ENCODE data around the gene SLC7A4.
"Not testable (repeated sequence)": the region's sequence is repeated elsewhere in the genome, so short reads cannot be mapped to it uniquely, and the experiment has no call there.

SLC7A4 gene

DNA sequence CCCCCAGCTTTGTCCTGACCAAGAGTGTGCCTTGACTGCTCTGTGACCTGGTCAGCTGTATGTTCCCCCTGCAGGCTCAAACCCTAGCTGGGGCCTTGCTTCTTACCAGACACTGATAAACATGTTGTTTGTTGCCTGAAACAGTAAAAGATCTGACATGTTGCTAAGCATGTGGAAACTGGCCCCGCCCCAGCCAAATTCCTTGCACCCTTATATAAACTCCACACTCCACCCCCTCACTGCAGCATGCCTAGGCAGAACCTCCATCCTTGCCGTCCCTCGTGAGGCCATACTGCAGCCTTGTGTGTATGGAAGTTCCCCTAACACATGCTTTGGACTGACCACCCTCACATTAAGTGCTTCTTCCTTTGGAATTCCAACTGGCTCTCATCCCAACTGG is 40.7 kb upstream of the SLC7A4 start:
- H3K27me3 ChIP-seq (ENCODE audit: insufficient read depth, low read length, poor library complexity): peaks cover 3% of the 10 kb centered on the region
- DNase-seq (no peak), ATAC-seq (ENCODE audit: insufficient read depth, low read depth) (no peak)
- no peak overlapping the region for H3K27ac ChIP-seq (ENCODE audit: low read length)
- TF ChIP-seq, protein P1, sequence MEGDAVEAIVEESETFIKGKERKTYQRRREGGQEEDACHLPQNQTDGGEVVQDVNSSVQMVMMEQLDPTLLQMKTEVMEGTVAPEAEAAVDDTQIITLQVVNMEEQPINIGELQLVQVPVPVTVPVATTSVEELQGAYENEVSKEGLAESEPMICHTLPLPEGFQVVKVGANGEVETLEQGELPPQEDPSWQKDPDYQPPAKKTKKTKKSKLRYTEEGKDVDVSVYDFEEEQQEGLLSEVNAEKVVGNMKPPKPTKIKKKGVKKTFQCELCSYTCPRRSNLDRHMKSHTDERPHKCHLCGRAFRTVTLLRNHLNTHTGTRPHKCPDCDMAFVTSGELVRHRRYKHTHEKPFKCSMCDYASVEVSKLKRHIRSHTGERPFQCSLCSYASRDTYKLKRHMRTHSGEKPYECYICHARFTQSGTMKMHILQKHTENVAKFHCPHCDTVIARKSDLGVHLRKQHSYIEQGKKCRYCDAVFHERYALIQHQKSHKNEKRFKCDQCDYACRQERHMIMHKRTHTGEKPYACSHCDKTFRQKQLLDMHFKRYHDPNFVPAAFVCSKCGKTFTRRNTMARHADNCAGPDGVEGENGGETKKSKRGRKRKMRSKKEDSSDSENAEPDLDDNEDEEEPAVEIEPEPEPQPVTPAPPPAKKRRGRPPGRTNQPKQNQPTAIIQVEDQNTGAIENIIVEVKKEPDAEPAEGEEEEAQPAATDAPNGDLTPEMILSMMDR (IDR thresholded peaks at IDR 0.05; ENCODE audit: borderline replicate concordance, extremely low read depth, low read length, poor library complexity, severe bottlenecking): no peak
- TF ChIP-seq EZH2 (IDR thresholded peaks at IDR 0.05; ENCODE audit: borderline replicate concordance, low read depth, low read length, severe bottlenecking): no peak
- no peaks in the 10 kb centered on the region for H3K79me2 ChIP-seq (ENCODE audit: insufficient read depth, low read length)
- no peak overlapping the region for H3K4me2 ChIP-seq (ENCODE audit: insufficient read depth, low read length)
- H3K9me3 ChIP-seq (ENCODE audit: insufficient read depth, low read length, severe bottlenecking): no peaks in the 10 kb centered on the region
- no peak overlapping the region for H2AFZ ChIP-seq (ENCODE audit: low read depth, low read length)
- no peak overlapping the region for H3K9ac ChIP-seq (ENCODE audit: low read depth, low read length)
- no peaks in the 10 kb centered on the region for H3K4me1 ChIP-seq (ENCODE audit: insufficient read depth, low read length)
- no peaks in the 10 kb centered on the region for H4K20me1 ChIP-seq (ENCODE audit: insufficient read depth, low read length)
- no peaks in the 10 kb centered on the region for H3K36me3 ChIP-seq (ENCODE audit: insufficient read depth, low read length)
- no peak overlapping the region for H3K4me3 ChIP-seq (ENCODE audit: low read depth in 1 of 2, low read length in 2 of 2)

DNA sequence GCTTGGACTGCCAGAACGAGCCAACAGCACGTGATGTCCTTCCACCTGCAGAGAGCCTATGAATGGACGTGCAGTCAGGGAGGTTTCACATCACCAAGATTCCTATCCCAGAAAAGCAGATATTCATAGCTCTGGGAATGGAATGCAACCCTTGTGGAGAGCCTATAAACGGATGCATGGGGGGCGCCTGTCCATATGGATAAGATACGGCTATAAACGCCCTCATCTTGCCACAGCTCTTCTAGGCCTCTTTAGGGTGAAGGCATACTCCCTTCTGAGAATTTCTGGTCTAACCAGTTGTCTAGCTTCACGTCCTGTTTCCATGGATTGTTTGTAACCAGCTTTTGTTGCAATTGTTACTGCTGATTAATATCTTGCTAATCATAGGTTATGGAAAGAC is 39.4 kb upstream of the SLC7A4 start:
- H3K36me3 ChIP-seq (ENCODE audit: insufficient read depth, low read length); DNase-seq; H4K20me1 ChIP-seq (ENCODE audit: insufficient read depth, low read length); ATAC-seq (ENCODE audit: insufficient read depth, low read depth); H3K9ac ChIP-seq (ENCODE audit: low read depth, low read length); H2AFZ ChIP-seq (ENCODE audit: low read depth, low read length); H3K4me3 ChIP-seq (ENCODE audit: low read depth in 1 of 2, low read length in 2 of 2); H3K4me1 ChIP-seq (ENCODE audit: insufficient read depth, low read length); H3K79me2 ChIP-seq (ENCODE audit: insufficient read depth, low read length); H3K27ac ChIP-seq (ENCODE audit: low read length); H3K27me3 ChIP-seq (ENCODE audit: insufficient read depth, low read length, poor library complexity); H3K4me2 ChIP-seq (ENCODE audit: insufficient read depth, low read length); H3K9me3 ChIP-seq (ENCODE audit: insufficient read depth, low read length, severe bottlenecking): not testable (repeated sequence)

DNA sequence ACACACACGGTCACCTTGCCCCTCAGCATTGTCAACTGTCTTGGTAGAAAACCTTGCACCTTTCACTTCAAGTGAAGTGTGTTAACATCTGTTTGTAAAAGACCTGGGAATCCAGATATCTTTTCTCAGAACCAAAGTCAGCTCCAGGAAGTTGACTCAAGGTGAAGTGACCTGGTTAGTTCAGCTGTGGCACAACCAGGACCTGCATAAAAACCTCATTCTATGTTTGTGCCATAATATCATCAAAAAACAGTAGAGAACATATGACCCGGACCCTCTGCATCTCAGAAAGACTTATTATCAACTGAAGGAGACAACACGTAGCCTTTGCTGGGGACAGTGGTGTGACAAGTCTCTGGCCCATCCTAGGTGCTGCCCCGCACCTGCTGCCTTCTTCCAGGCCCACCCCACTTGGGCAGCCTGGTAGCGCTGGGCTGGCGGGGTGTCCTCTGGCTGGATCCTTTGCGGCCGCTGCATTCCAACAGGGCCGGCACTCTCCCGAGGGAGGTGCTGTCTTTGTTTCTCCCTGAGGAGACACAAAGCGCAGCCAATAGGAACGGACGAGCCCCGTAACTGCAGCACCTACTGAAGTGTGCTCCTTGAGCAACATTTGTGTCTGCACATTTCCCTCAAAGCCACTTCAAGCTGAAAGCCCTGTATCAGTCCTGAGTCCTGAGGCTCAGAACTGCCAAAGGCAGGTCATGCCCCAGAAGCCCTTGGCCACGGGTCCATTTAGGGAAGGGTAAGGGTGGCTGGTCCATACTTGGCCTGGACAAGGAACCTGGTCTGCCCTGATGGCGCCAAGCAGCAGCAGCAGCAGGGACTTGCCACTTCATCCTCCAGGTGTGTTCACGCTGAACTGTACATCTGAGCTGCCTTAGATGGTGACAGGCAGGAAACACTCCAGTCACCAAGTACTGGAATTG is 38.6 kb upstream of the SLC7A4 start:
- Histone ChIP-seq H3K4me1 (ENCODE audit: insufficient read depth, low read length) (no peaks in the 10 kb centered on the region), H3K9me3 (ENCODE audit: insufficient read depth, low read length, severe bottlenecking) (no peaks in the 10 kb centered on the region), H3K27me3 (ENCODE audit: insufficient read depth, low read length, poor library complexity) (peaks cover 3% of the 10 kb centered on the region), H3K9ac (ENCODE audit: low read depth, low read length) (no peak overlapping the region), H2AFZ (ENCODE audit: low read depth, low read length) (no peak overlapping the region), H3K4me2 (ENCODE audit: insufficient read depth, low read length) (no peak overlapping the region), H3K27ac (ENCODE audit: low read length) (no peak overlapping the region), H3K79me2 (ENCODE audit: insufficient read depth, low read length) (no peaks in the 10 kb centered on the region), H3K4me3 (ENCODE audit: low read depth in 1 of 2, low read length in 2 of 2) (no peak overlapping the region), H4K20me1 (ENCODE audit: insufficient read depth, low read length) (no peaks in the 10 kb centered on the region), H3K36me3 (ENCODE audit: insufficient read depth, low read length) (no peaks in the 10 kb centered on the region)
- TF ChIP-seq EZH2 (IDR thresholded peaks at IDR 0.05; ENCODE audit: borderline replicate concordance, low read depth, low read length, severe bottlenecking): no peak
- TF ChIP-seq, protein P1 (IDR thresholded peaks at IDR 0.05; ENCODE audit: borderline replicate concordance, extremely low read depth, low read length, poor library complexity, severe bottlenecking): no peak
- DNase-seq (no peak), ATAC-seq (ENCODE audit: insufficient read depth, low read depth) (no peak)

DNA sequence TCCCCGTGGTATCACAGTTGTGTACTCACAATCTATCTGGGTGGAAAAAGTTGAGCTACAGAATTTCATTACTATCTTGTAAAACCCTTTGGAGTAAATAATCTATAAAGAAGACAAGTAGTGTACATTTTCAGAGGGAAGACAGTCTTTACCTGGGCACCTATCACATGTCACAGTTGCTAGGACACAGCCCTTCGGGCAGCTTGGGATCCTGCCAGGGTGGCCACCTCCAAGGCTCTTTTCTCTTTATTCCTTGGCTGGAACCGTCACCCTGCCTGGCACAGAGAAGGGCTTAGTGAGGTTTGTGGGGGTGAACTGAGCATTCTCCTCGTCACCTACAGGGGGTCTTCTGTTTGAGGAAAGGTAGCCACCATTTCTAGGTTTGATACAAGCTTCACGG is 37.0 kb upstream of the SLC7A4 start:
- no peak for ATAC-seq (ENCODE audit: insufficient read depth, low read depth)
- no peaks in the 10 kb centered on the region for H3K79me2 ChIP-seq (ENCODE audit: insufficient read depth, low read length)
- peaks cover 6% of the 10 kb centered on the region for H3K27me3 ChIP-seq (ENCODE audit: insufficient read depth, low read length, poor library complexity)

More for the DNA sequence above, 37.0 kb upstream of the SLC7A4 start:
- H4K20me1 ChIP-seq (ENCODE audit: insufficient read depth, low read length): no peaks in the 10 kb centered on the region; the same call in 1 of the 2 replicates
- no peak overlapping the region for H3K27ac ChIP-seq (ENCODE audit: low read length)
- H3K9ac ChIP-seq (ENCODE audit: low read depth, low read length): no peak overlapping the region
- no peak for TF ChIP-seq EZH2 (IDR thresholded peaks at IDR 0.05; ENCODE audit: borderline replicate concordance, low read depth, low read length, severe bottlenecking)
- TF ChIP-seq, protein P1 (IDR thresholded peaks at IDR 0.05; ENCODE audit: borderline replicate concordance, extremely low read depth, low read length, poor library complexity, severe bottlenecking): no peak
- no peaks in the 10 kb centered on the region for H3K9me3 ChIP-seq (ENCODE audit: insufficient read depth, low read length, severe bottlenecking)
- H2AFZ ChIP-seq (ENCODE audit: low read depth, low read length): no peak overlapping the region
- H3K4me1 ChIP-seq (ENCODE audit: insufficient read depth, low read length): no peaks in the 10 kb centered on the region
- H3K4me3 ChIP-seq (ENCODE audit: low read depth in 1 of 2, low read length in 2 of 2): no peak overlapping the region
- H3K4me2 ChIP-seq (ENCODE audit: insufficient read depth, low read length): no peak overlapping the region
- DNase-seq: no peak
- H3K36me3 ChIP-seq (ENCODE audit: insufficient read depth, low read length): no peaks in the 10 kb centered on the region

Measured in DND-41 (cell line).